ENCODE data around the gene RUNX2.

DNA sequence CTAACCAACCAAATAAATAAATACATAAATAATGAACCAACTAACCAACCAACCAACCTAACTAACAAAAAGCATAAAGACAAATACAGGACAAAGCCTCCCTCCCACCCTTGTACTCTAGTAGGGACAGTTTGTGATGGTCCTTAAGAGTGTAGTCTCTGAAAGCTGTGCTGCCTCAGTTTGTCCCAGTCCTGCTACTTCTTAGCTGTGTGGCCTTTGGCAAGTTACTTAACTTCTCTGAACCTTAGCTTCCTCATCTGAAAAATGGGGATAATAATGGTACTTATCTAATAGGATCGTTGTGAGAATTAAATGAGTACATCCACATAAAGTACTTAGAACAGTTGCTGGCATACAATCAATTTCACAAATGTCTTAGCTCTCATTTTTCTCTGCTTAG, 282.2 kb downstream of the RUNX2 start:
- TF ChIP-seq, protein P1, sequence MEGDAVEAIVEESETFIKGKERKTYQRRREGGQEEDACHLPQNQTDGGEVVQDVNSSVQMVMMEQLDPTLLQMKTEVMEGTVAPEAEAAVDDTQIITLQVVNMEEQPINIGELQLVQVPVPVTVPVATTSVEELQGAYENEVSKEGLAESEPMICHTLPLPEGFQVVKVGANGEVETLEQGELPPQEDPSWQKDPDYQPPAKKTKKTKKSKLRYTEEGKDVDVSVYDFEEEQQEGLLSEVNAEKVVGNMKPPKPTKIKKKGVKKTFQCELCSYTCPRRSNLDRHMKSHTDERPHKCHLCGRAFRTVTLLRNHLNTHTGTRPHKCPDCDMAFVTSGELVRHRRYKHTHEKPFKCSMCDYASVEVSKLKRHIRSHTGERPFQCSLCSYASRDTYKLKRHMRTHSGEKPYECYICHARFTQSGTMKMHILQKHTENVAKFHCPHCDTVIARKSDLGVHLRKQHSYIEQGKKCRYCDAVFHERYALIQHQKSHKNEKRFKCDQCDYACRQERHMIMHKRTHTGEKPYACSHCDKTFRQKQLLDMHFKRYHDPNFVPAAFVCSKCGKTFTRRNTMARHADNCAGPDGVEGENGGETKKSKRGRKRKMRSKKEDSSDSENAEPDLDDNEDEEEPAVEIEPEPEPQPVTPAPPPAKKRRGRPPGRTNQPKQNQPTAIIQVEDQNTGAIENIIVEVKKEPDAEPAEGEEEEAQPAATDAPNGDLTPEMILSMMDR (IDR thresholded peaks at IDR 0.05; ENCODE audit: poor library complexity, severe bottlenecking) = no peak
- TF ChIP-seq POLR2AphosphoS5 (IDR thresholded peaks at IDR 0.05) (no peak), EZH2 (IDR thresholded peaks at IDR 0.05; ENCODE audit: borderline replicate concordance, insufficient read depth, low read length, poor library complexity, severe bottlenecking) (no peak), EP300 (conservative IDR thresholded peaks at IDR 0.05; ENCODE audit: poor library complexity, severe bottlenecking) (no peak), MXI1 (conservative IDR thresholded peaks at IDR 0.05; ENCODE audit: poor library complexity, severe bottlenecking) (no peak)
